GM23248 (cell line): ENCODE results near the gene GLT8D2. TPM values are rescaled to one million over a fixed set of nuclear protein-coding genes. Genes with fewer than 3 reads are reported as not detected.

ENCODE experiments used
- DNase-seq: peaks from one replicate; pipeline ENCODE4 v3.0.0-alpha.2; 2015
- H2AFZ ChIP-seq: fragments of 200-600 bp; sonication (generic); 2 replicates; pipeline ENCODE4 v1.6.1; 2016; ENCODE audit warnings: antibody characterized with exemption
- H3F3A ChIP-seq: fragments of 200-600 bp; sonication (generic); 2 replicates; pipeline ENCODE4 v1.6.1; 2016; ENCODE audit warnings: mild to moderate bottlenecking, antibody characterized with exemption, mixed run types; ENCODE audit not compliant: insufficient read depth
- H3K27ac ChIP-seq: fragments of 200-600 bp; sonication (generic); 2 replicates; pipeline ENCODE4 v1.5.1; 2016; ENCODE audit warnings: mild to moderate bottlenecking
- H3K27me3 ChIP-seq: fragments of 200-600 bp; sonication (generic); replicated peaks from 2 replicates; pipeline ENCODE4 v1.6.1; 2016; ENCODE audit warnings: mild to moderate bottlenecking; ENCODE audit not compliant: insufficient read depth
- H3K36me3 ChIP-seq: fragments of 200-600 bp; sonication (generic); 2 replicates; pipeline ENCODE4 v1.6.1; 2016; ENCODE audit warnings: low read depth, mild to moderate bottlenecking
- H3K4me1 ChIP-seq: fragments of 200-600 bp; sonication (generic); 2 replicates; pipeline ENCODE4 v1.6.1; 2016; ENCODE audit warnings: mild to moderate bottlenecking; ENCODE audit not compliant: insufficient read depth
- H3K4me2 ChIP-seq: fragments of 200-600 bp; sonication (generic); one replicate; pipeline ENCODE4 v1.6.1; 2016; ENCODE audit warnings: mild to moderate bottlenecking; ENCODE audit not compliant: unreplicated experiment
- H3K4me3 ChIP-seq: fragments of 200-600 bp; sonication (generic); 2 replicates; pipeline ENCODE4 v1.5.1; 2016; ENCODE audit warnings: mild to moderate bottlenecking
- H3K79me2 ChIP-seq: fragments of 200-600 bp; sonication (generic); 2 replicates; pipeline ENCODE4 v1.6.1; 2016; ENCODE audit warnings: mild to moderate bottlenecking; ENCODE audit not compliant: insufficient read depth
- H3K9ac ChIP-seq: fragments of 200-600 bp; sonication (generic); 2 replicates; pipeline ENCODE4 v1.6.1; 2016; ENCODE audit warnings: mild to moderate bottlenecking
- H3K9me2 ChIP-seq: fragments of 200-600 bp; sonication (generic); 2 replicates; pipeline ENCODE4 v1.6.1; 2016; ENCODE audit warnings: mixed run types, mild to moderate bottlenecking, moderate library complexity; ENCODE audit not compliant: insufficient read depth
- H3K9me3 ChIP-seq: fragments of 200-600 bp; sonication (generic); one replicate; pipeline ENCODE4 v1.6.1; 2017; ENCODE audit warnings: low read depth
- H4K20me1 ChIP-seq: fragments of 200-600 bp; sonication (generic); 2 replicates; pipeline ENCODE4 v1.6.0; 2016; ENCODE audit not compliant: insufficient read depth
- EZH2 ChIP-seq: fragments of 200-600 bp; sonication (generic); IDR thresholded peaks from 2 replicates; pipeline ENCODE4 v1.6.1; 2018; ENCODE audit warnings: antibody characterized with exemption, mild to moderate bottlenecking; ENCODE audit not compliant: insufficient read depth, poor library complexity, severe bottlenecking
- EZH2phosphoT487 ChIP-seq: fragments of 200-600 bp; sonication (generic); IDR thresholded peaks from 2 replicates; pipeline ENCODE4 v1.6.1; 2018; ENCODE audit warnings: antibody characterized with exemption, moderate library complexity, mild to moderate bottlenecking, low read depth; ENCODE audit not compliant: insufficient read depth
- WGBS, 2 experiments: methylation state at CpG; one replicate each; pipeline ENCODE4 v1.1.6; 2015 to 2017; ENCODE audit warnings: low lambda C conversion rate in 2 of 2, low coverage in 1 of 2; ENCODE audit errors: missing lambda C conversion rate in 2 of 2; 5-methylcytosine and 5-hydroxymethylcytosine counted together
- in situ Hi-C: fragments of 300-500 bp; cut with MboI; formaldehyde crosslinking; loops from 2 replicates; pipeline ENCODE4 v1.15.0; 2020
- polyA plus RNA-seq: library from polyadenylated mRNA; unstranded; fragments of >200 nt; fragmentation: Nextera tagmentation; extraction: Ambion mirVana; gene quantifications from 2 replicates; pipeline ENCODE4 v1.2.1, GENCODE V29; 2016
- total RNA-seq: library from RNA; depleted of rRNA; stranded (reverse); fragments of >200 nt; shearing (Covaris generic); gene quantifications from 2 replicates; pipeline ENCODE4 v1.2.3, GENCODE V29; 2014; rRNA removed

GLT8D2 gene
- total and polyA plus RNA-seq, 2 experiments from 2014 or later: 58.6 to 99.2 TPM

GRCh38 chr12:103947871-103948555 is 102.0 kb downstream of the GLT8D2 start:
- peak; percentile 34 for DNase-seq
- H4K20me1 ChIP-seq: no peaks in the 10 kb centered on the region
- no peak overlapping the region for H3K4me3 ChIP-seq
- H3K4me2 ChIP-seq: no peak overlapping the region
- peaks cover 35% of the 10 kb centered on the region; the same call in 1 of the 2 replicates for H3K79me2 ChIP-seq
- H3K9ac ChIP-seq: no peak overlapping the region
- in situ Hi-C loops: no loop called here
- no peaks in the 10 kb centered on the region for H3K27me3 ChIP-seq
- no peaks in the 10 kb centered on the region for H3K9me3 ChIP-seq
- H3F3A ChIP-seq: peaks cover 93% of the 10 kb centered on the region
- H3K4me1 ChIP-seq: no peaks in the 10 kb centered on the region
- peaks cover 87% of the 10 kb centered on the region for H3K36me3 ChIP-seq
- H3K27ac ChIP-seq: 0 out of 2 replicates have a peak overlapping the region, but pooled peaks have one; percentile 9
- WGBS, 2 experiments: 98% methylated on average over 7 of the region's 7 CpGs
- H3K9me2 ChIP-seq: no peaks in the 10 kb centered on the region
- no peak for TF ChIP-seq EZH2phosphoT487
- TF ChIP-seq EZH2: no peak
- H2AFZ ChIP-seq: no peak overlapping the region

DNA sequence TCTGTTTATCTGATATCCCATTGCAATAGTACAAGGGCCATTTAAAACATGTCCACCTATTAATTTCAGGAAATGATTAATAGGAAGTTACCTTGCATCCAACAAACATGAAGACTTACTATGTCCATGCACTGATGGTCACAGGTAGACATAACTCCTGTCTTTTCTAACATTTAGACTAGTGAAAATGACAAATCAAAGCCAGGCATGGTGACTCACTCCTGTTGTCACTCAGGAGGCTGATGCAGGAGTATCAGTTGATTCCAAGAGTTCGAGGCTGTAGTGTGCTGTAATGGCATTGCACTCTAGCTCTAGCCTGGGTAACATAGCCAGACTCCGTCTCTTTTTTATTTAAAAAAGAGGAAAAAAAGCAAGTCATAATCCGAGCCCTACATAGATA is 105.0 kb downstream of the GLT8D2 start:
- H3K27ac ChIP-seq: no peak overlapping the region
- in situ Hi-C loops: no loop called here

More for the DNA sequence above, 105.0 kb downstream of the GLT8D2 start:
- no peaks in the 10 kb centered on the region for H3K27me3 ChIP-seq
- H3K4me2 ChIP-seq: no peak overlapping the region
- H3F3A ChIP-seq: peaks cover 94% of the 10 kb centered on the region
- H3K9ac ChIP-seq: no peak overlapping the region
- no peak for DNase-seq
- H3K4me1 ChIP-seq: no peaks in the 10 kb centered on the region
- no peak for TF ChIP-seq EZH2
- TF ChIP-seq EZH2phosphoT487: no peak
- H3K9me3 ChIP-seq: no peaks in the 10 kb centered on the region
- H4K20me1 ChIP-seq: no peaks in the 10 kb centered on the region
- no peak overlapping the region for H3K4me3 ChIP-seq
- peaks cover 96% of the 10 kb centered on the region for H3K36me3 ChIP-seq
- peaks cover 44% of the 10 kb centered on the region for H3K79me2 ChIP-seq
- H3K9me2 ChIP-seq: no peaks in the 10 kb centered on the region
- WGBS, 2 experiments: 73 to 75% methylated on average over 3 of the region's 3 CpGs
- H2AFZ ChIP-seq: no peak overlapping the region

Other genes with a start within 250 kb of the GLT8D2 start
- gene NT5DC3, start 209.0 kb downstream of the GLT8D2 start, total RNA-seq: 4.3 and 5.2 TPM in 2 replicates
- 3.2 and 3.4 TPM in 2 replicates for gene NT5DC3, start 209.0 kb downstream of the GLT8D2 start, polyA plus RNA-seq
- gene HSP90B1, start 119.8 kb downstream of the GLT8D2 start, total RNA-seq: 477 and 555 TPM in 2 replicates
- 969 and 998 TPM in 2 replicates for gene HSP90B1, start 119.8 kb downstream of the GLT8D2 start, polyA plus RNA-seq
- gene TDG, start 84.3 kb downstream of the GLT8D2 start, total RNA-seq: 22.8 and 24.0 TPM in 2 replicates
- gene TDG, start 84.3 kb downstream of the GLT8D2 start, polyA plus RNA-seq: 25.5 and 28.5 TPM in 2 replicates
- gene HCFC2, start 14.3 kb upstream of the GLT8D2 start, total RNA-seq: 24.0 and 26.8 TPM in 2 replicates
- gene HCFC2, start 14.3 kb upstream of the GLT8D2 start, polyA plus RNA-seq: 16.6 and 16.9 TPM in 2 replicates
- gene NFYB, start 88.0 kb upstream of the GLT8D2 start, total RNA-seq: 31.5 and 42.2 TPM in 2 replicates
- gene NFYB, start 88.0 kb upstream of the GLT8D2 start, polyA plus RNA-seq: 35.0 and 37.1 TPM in 2 replicates
- 464 and 477 TPM in 2 replicates for gene TXNRD1, start 165.6 kb upstream of the GLT8D2 start, total RNA-seq
- 255 and 258 TPM in 2 replicates for gene TXNRD1, start 165.6 kb upstream of the GLT8D2 start, polyA plus RNA-seq